ENCODE measurements around the gene NXPE3. TPM values are rescaled to one million over a fixed set of nuclear protein-coding genes. Genes with fewer than 3 reads are reported as not detected.

NXPE3 gene
- total and polyA plus RNA-seq, 10 of the 15 experiments (the other 5 are each of a cell fraction or from before 2014, with no cell fraction given), result 2.0 to 8.7 (median 5.2) TPM

DNA sequence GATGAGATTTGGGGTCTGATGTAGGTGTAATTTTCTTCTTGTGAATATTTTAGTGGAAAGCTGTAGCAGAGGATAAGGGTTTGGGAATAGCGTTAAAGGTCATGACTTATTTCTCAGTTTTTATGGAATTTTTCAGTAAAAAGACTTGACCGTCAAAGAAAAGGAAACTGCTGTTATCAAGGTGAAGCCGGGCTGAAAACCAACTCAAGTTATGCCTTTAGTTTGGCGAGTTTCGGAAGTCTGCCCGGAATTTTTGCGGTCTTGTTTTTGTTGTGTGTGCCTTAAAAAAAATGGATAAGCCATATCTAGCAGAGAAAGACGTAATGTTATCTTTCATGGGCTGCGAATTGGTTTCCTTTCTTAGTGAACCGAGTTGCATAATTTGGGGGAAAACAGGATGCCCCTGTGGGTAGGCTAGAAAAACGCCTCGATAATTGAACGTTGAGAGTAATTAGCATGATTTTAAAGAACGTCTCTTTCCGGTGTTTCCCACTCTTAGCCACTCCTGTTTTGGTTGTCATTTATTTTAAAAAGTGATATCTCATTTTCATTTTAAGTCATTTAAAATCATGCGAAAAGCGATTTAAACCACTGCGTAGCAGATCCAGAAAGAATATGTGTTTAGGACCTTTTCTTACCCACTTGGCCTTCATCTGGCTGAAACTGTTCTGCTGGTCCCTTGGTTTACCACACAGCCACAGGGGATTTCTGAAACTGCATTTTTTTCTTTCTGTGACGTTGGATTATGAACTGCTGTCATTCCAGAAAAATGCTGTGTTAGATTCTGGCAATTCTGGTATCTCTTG, 71.4 kb downstream of the NXPE3 start (continued):
- TF ChIP-seq, protein P1, sequence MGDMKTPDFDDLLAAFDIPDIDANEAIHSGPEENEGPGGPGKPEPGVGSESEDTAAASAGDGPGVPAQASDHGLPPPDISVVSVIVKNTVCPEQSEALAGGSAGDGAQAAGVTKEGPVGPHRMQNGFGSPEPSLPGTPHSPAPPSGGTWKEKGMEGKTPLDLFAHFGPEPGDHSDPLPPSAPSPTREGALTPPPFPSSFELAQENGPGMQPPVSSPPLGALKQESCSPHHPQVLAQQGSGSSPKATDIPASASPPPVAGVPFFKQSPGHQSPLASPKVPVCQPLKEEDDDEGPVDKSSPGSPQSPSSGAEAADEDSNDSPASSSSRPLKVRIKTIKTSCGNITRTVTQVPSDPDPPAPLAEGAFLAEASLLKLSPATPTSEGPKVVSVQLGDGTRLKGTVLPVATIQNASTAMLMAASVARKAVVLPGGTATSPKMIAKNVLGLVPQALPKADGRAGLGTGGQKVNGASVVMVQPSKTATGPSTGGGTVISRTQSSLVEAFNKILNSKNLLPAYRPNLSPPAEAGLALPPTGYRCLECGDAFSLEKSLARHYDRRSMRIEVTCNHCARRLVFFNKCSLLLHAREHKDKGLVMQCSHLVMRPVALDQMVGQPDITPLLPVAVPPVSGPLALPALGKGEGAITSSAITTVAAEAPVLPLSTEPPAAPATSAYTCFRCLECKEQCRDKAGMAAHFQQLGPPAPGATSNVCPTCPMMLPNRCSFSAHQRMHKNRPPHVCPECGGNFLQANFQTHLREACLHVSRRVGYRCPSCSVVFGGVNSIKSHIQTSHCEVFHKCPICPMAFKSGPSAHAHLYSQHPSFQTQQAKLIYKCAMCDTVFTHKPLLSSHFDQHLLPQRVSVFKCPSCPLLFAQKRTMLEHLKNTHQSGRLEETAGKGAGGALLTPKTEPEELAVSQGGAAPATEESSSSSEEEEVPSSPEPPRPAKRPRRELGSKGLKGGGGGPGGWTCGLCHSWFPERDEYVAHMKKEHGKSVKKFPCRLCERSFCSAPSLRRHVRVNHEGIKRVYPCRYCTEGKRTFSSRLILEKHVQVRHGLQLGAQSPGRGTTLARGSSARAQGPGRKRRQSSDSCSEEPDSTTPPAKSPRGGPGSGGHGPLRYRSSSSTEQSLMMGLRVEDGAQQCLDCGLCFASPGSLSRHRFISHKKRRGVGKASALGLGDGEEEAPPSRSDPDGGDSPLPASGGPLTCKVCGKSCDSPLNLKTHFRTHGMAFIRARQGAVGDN (IDR thresholded peaks at IDR 0.05), result 0 out of 2 replicates have a peak, but pooled peaks have one; percentile 23
- TF ChIP-seq BHLHE40 (IDR thresholded peaks at IDR 0.05; ENCODE audit: borderline replicate concordance in 1 of 2, low read depth in 2 of 2, low read length in 1 of 2) (peak; percentile 46 to 55; a peak in 2 of 4 replicates), ATF7 (IDR thresholded peaks at IDR 0.05; ENCODE audit: low read depth) (peak; percentile 81), NFIC (IDR thresholded peaks at IDR 0.05; ENCODE audit: low read depth, low read length) (peak; percentile 84), SREBF1 (IDR thresholded peaks at IDR 0.05; ENCODE audit: low read length) (no peak), MYB (IDR thresholded peaks at IDR 0.05; ENCODE audit: borderline replicate concordance, low read depth, low read length) (no peak), MEF2A (IDR thresholded peaks at IDR 0.05; ENCODE audit: insufficient read depth, low read depth, low read length) (no peak), POLR2AphosphoS2 (IDR thresholded peaks at IDR 0.05; ENCODE audit: low read depth, low read length) (no peak), BMI1 (IDR thresholded peaks at IDR 0.05; ENCODE audit: borderline replicate concordance) (peak; percentile 48; the same call in 1 of the 2 replicates), STAT1 (conservative IDR thresholded peaks at IDR 0.05) (no peak), IRF4 (IDR thresholded peaks at IDR 0.05; ENCODE audit: low read depth, low read length) (peak; percentile 52; the same call in 1 of the 2 replicates), MYC (IDR thresholded peaks at IDR 0.05; ENCODE audit: insufficient read depth, insufficient read length, insufficient replicate concordance, low read length, severe bottlenecking) (no peak), CBFB (IDR thresholded peaks at IDR 0.05; ENCODE audit: low read depth) (peak; percentile 92), BACH1 (IDR thresholded peaks at IDR 0.05; ENCODE audit: borderline replicate concordance) (peak; percentile 10; the same call in 1 of the 2 replicates)
- TF ChIP-seq, protein P2, sequence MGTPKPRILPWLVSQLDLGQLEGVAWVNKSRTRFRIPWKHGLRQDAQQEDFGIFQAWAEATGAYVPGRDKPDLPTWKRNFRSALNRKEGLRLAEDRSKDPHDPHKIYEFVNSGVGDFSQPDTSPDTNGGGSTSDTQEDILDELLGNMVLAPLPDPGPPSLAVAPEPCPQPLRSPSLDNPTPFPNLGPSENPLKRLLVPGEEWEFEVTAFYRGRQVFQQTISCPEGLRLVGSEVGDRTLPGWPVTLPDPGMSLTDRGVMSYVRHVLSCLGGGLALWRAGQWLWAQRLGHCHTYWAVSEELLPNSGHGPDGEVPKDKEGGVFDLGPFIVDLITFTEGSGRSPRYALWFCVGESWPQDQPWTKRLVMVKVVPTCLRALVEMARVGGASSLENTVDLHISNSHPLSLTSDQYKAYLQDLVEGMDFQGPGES (IDR thresholded peaks at IDR 0.05), result no peak
